ENCODE results near the gene CCHCR1. TPM values are rescaled to one million over a fixed set of nuclear protein-coding genes. Genes with fewer than 3 reads are reported as not detected.
A peak's percentile ranks its signal among the peaks of the same experiment; 100 is the strongest.
"Not testable (repeated sequence)": the region's sequence is repeated elsewhere in the genome, so short reads cannot be mapped to it uniquely, and the experiment has no call there.

The CCHCR1 gene
- total RNA-seq, 1 donor from 2014 or later: 23.8 TPM

GRCh38 chr6:31168606-31169005 is 11.0 kb upstream of the CCHCR1 start:
- intact Hi-C loops (cut with DNase I): no loop called here
- ATAC-seq (no peak), DNase-seq (ENCODE audit: low spot score) (no peak)

GRCh38 chr6:31165986-31166385 is 8.4 kb upstream of the CCHCR1 start:
- intact Hi-C loops (cut with DNase I): no loop called here
- ATAC-seq (no peak), DNase-seq (ENCODE audit: low spot score) (no peak)

- intact Hi-C loops (cut with DNase I); DNase-seq (ENCODE audit: low spot score); ATAC-seq: not testable (repeated sequence)
Measured at GRCh38 chr6:31165064-31165832, 7.6 kb upstream of the CCHCR1 start.

- DNase-seq (ENCODE audit: low spot score); intact Hi-C loops (cut with DNase I); ATAC-seq: not testable (repeated sequence)
Measured at GRCh38 chr6:31164475-31165063, 7.0 kb upstream of the CCHCR1 start.

GRCh38 chr6:31163922-31164321 is 6.3 kb upstream of the CCHCR1 start:
- intact Hi-C loops (cut with DNase I): no loop called here
- no peak for DNase-seq (ENCODE audit: low spot score)
- ATAC-seq: no peak

GRCh38 chr6:31162463-31163165 is 5.0 kb upstream of the CCHCR1 start:
- intact Hi-C loops (cut with DNase I): no loop called here
- ATAC-seq (no peak), DNase-seq (ENCODE audit: low spot score) (no peak)

- ATAC-seq (no peak), DNase-seq (ENCODE audit: low spot score) (no peak)
- intact Hi-C loops (cut with DNase I): no loop called here
Measured at GRCh38 chr6:31161216-31162126, 3.9 kb upstream of the CCHCR1 start.

- ATAC-seq: no peak
- no peak for DNase-seq (ENCODE audit: low spot score)
- intact Hi-C loops (cut with DNase I): no loop called here
Measured at GRCh38 chr6:31158863-31159855, 1.6 kb upstream of the CCHCR1 start.

GRCh38 chr6:31158140-31158862 is 699 bp upstream of the CCHCR1 start, which contains the start of gene TCF19:
Gene TCF19 (plus strand): TSS chr6:31158589. CDS start chr6:31159470, 881 bp downstream.
- intact Hi-C loops (cut with DNase I): no loop called here
- ATAC-seq (peak; percentile 99), DNase-seq (ENCODE audit: low spot score) (peak; percentile 100)

GRCh38 chr6:31156641-31157040 is 961 bp downstream of the CCHCR1 start:
- DNase-seq (ENCODE audit: low spot score): no peak
- intact Hi-C loops (cut with DNase I): no loop called here
- no peak for ATAC-seq

GRCh38 chr6:31154436-31154835 is 3.2 kb downstream of the CCHCR1 start:
- intact Hi-C loops (cut with DNase I): no loop called here
- ATAC-seq: no peak

GRCh38 chr6:31152781-31153180 is 4.8 kb downstream of the CCHCR1 start:
- ATAC-seq: no peak
- no peak for DNase-seq (ENCODE audit: low spot score)
- intact Hi-C loops (cut with DNase I): no loop called here

More at GRCh38 chr6:31154436-31154835, 3.2 kb downstream of the CCHCR1 start:
- DNase-seq (ENCODE audit: low spot score): no peak

GRCh38 chr6:31149827-31150447 is 7.7 kb downstream of the CCHCR1 start:
- no peak for DNase-seq (ENCODE audit: low spot score)
- intact Hi-C loops (cut with DNase I): no loop called here
- ATAC-seq: no peak

- ATAC-seq (no peak), DNase-seq (ENCODE audit: low spot score) (no peak)
- intact Hi-C loops (cut with DNase I): no loop called here
Measured at GRCh38 chr6:31145386-31145785, 12.2 kb downstream of the CCHCR1 start.

- DNase-seq (ENCODE audit: low spot score) (no peak), ATAC-seq (no peak)
- intact Hi-C loops (cut with DNase I): no loop called here
Measured at GRCh38 chr6:31144970-31145340, 12.6 kb downstream of the CCHCR1 start.

GRCh38 chr6:31144296-31144969 is 13.2 kb downstream of the CCHCR1 start:
- intact Hi-C loops (cut with DNase I): no loop called here
- DNase-seq (ENCODE audit: low spot score) (no peak), ATAC-seq (no peak)

All from sciatic nerve (tissue), 2 donors.